ENCODE data around the gene VTN.
A peak's percentile ranks its signal among the peaks of the same experiment; 100 is the strongest.

VTN gene

DNA sequence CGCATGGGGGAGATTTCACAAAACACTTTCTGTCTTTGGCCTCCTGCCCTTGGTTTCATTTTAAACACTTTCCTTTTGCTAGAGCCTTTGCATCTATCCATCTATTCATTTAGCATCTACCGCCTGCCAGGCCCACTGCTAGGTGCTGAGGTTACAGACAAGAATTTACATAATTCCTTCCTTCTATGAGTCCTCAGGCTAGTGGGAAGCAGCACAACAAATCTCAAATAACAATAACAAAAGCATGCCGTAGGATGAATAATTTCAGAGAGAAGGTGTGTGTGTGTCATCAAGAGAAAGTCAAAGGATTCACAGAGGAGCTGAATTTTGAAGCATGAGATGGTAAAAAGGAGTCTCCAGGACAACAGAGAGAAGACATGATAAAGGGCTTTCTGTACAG is 42.0 kb upstream of the VTN start:
- H3K4me3 ChIP-seq (ENCODE audit: low read depth, low read length) = no peak overlapping the region
- no peak overlapping the region for H3K4me2 ChIP-seq (ENCODE audit: low read length)
- H2AFZ ChIP-seq = no peak overlapping the region
- H3K36me3 ChIP-seq (ENCODE audit: control insufficient read depth, insufficient read depth, low read length) = no peaks in the 10 kb centered on the region
- TF ChIP-seq, protein P1, sequence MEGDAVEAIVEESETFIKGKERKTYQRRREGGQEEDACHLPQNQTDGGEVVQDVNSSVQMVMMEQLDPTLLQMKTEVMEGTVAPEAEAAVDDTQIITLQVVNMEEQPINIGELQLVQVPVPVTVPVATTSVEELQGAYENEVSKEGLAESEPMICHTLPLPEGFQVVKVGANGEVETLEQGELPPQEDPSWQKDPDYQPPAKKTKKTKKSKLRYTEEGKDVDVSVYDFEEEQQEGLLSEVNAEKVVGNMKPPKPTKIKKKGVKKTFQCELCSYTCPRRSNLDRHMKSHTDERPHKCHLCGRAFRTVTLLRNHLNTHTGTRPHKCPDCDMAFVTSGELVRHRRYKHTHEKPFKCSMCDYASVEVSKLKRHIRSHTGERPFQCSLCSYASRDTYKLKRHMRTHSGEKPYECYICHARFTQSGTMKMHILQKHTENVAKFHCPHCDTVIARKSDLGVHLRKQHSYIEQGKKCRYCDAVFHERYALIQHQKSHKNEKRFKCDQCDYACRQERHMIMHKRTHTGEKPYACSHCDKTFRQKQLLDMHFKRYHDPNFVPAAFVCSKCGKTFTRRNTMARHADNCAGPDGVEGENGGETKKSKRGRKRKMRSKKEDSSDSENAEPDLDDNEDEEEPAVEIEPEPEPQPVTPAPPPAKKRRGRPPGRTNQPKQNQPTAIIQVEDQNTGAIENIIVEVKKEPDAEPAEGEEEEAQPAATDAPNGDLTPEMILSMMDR (IDR thresholded peaks at IDR 0.05) = no peak
- no peak overlapping the region for H3K27ac ChIP-seq
- H3K9me3 ChIP-seq (ENCODE audit: control insufficient read depth, low read length) = no peaks in the 10 kb centered on the region
- H3K79me2 ChIP-seq = no peaks in the 10 kb centered on the region
- no peak overlapping the region for H3K9ac ChIP-seq
- H3K4me1 ChIP-seq = no peaks in the 10 kb centered on the region
- no peaks in the 10 kb centered on the region for H3K27me3 ChIP-seq (ENCODE audit: control insufficient read depth, insufficient read depth, low read length)

- peaks cover 13% of the 10 kb centered on the region for H3K4me1 ChIP-seq
- H3K4me2 ChIP-seq (ENCODE audit: low read length) = no peak overlapping the region
- TF ChIP-seq, protein P1 (IDR thresholded peaks at IDR 0.05) = no peak
- no peaks in the 10 kb centered on the region for H3K9me3 ChIP-seq (ENCODE audit: control insufficient read depth, low read length)
- H3K4me3 ChIP-seq (ENCODE audit: low read depth, low read length) = no peak overlapping the region
- H3K9ac ChIP-seq = no peak overlapping the region
- H3K27ac ChIP-seq = no peak overlapping the region
- no peaks in the 10 kb centered on the region for H3K36me3 ChIP-seq (ENCODE audit: control insufficient read depth, insufficient read depth, low read length)
- no peak overlapping the region for H2AFZ ChIP-seq
- H3K27me3 ChIP-seq (ENCODE audit: control insufficient read depth, insufficient read depth, low read length) = no peaks in the 10 kb centered on the region
- H3K79me2 ChIP-seq = no peaks in the 10 kb centered on the region
Observed at GRCh38 chr17:28407974-28408306, 37.8 kb upstream of the VTN start.

- Histone ChIP-seq H3K79me2 (no peaks in the 10 kb centered on the region), H3K4me1 (peaks cover 13% of the 10 kb centered on the region), H3K27ac (no peak overlapping the region), H3K9me3 (ENCODE audit: control insufficient read depth, low read length) (no peaks in the 10 kb centered on the region), H3K27me3 (ENCODE audit: control insufficient read depth, insufficient read depth, low read length) (no peaks in the 10 kb centered on the region), H2AFZ (no peak overlapping the region), H3K36me3 (ENCODE audit: control insufficient read depth, insufficient read depth, low read length) (no peaks in the 10 kb centered on the region), H3K4me3 (ENCODE audit: low read depth, low read length) (no peak overlapping the region), H3K4me2 (ENCODE audit: low read length) (no peak overlapping the region), H3K9ac (no peak overlapping the region)
- TF ChIP-seq, protein P1 (IDR thresholded peaks at IDR 0.05) = no peak
Observed at GRCh38 chr17:28407130-28407973, 37.2 kb upstream of the VTN start.

DNA sequence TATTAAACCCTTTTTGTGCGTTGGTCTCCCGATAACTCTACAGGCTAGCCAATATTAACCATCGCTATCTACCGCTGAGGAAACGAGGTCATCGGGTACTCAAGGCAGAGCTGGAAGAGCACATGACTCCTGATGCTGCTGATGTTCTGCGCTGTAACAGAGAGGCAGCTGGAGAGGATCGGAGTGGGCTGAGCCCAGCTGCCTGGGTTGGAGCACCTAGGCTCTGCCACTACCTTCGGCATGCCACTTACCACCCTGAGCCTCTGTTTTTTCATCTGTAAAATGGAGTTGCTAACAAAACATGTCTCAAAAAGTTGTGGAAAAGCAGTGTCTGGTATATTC is 36.3 kb upstream of the VTN start:
- H3K36me3 ChIP-seq (ENCODE audit: control insufficient read depth, insufficient read depth, low read length) = no peaks in the 10 kb centered on the region
- no peak overlapping the region for H3K9ac ChIP-seq
- peak overlapping the region; percentile 73 for H3K4me3 ChIP-seq (ENCODE audit: low read depth, low read length)

More for the DNA sequence above, 36.3 kb upstream of the VTN start:
- Histone ChIP-seq H3K9me3 (ENCODE audit: control insufficient read depth, low read length) (no peaks in the 10 kb centered on the region), H2AFZ (peak overlapping the region; percentile 89), H3K27me3 (ENCODE audit: control insufficient read depth, insufficient read depth, low read length) (no peaks in the 10 kb centered on the region), H3K27ac (peak overlapping the region; percentile 8), H3K79me2 (no peaks in the 10 kb centered on the region), H3K4me2 (ENCODE audit: low read length) (peak overlapping the region; percentile 85), H3K4me1 (peaks cover 13% of the 10 kb centered on the region)
- TF ChIP-seq, protein P1 (IDR thresholded peaks at IDR 0.05) = no peak
